Activated naive CD8-positive, alpha-beta T cell treated with anti-CD3 and anti-CD28 coated beads, Interleukin-2, amount 50 U/mL, for 24 hours (primary cell): ENCODE results near the gene TBC1D25.

ENCODE experiments used
- ATAC-seq: fragments of 150-1000 bp; cut with Tn5 transposase; one replicate; pipeline ENCODE4 v1.10.0; 2021
- DNase-seq: peaks from one replicate; pipeline ENCODE4 v3.0.0; 2021
- H3K27ac Mint-ChIP-seq: one replicate; pipeline ENCODE4 v1.8.0; 2021; ENCODE audit warnings: mild to moderate bottlenecking, mixed read lengths
- H3K27me3 Mint-ChIP-seq: one replicate; pipeline ENCODE4 v1.8.0; 2021; ENCODE audit warnings: mixed read lengths
- H3K36me3 Mint-ChIP-seq: one replicate; pipeline ENCODE4 v1.8.0; 2021; ENCODE audit warnings: low read depth, mixed read lengths
- H3K4me1 Mint-ChIP-seq: one replicate; pipeline ENCODE4 v1.8.0; 2021; ENCODE audit warnings: mixed read lengths
- H3K4me3 Mint-ChIP-seq: one replicate; pipeline ENCODE4 v1.8.0; 2021; ENCODE audit warnings: mild to moderate bottlenecking, moderate library complexity, mixed read lengths
- H3K9me3 Mint-ChIP-seq: one replicate; pipeline ENCODE4 v1.8.0; 2021; ENCODE audit warnings: mixed read lengths

The TBC1D25 gene

DNA sequence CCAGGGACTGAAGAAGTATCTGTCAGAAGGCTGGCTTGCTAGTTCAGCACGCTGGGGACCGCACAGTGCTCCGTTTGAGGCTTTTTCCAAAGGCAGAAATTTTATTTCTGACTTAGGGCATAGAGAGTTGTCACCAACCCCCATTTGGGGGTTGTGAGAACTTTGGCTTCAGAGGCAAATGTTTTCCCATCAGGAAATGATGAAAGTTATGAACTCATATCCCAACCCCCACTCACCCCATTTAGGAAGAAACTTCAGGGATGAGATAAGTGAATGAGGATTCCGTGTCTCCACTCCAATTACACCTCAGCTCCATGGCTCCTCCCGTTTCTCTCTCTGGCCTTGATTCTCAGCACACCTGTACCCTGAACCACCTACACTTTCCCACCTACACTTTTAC, 53.5 kb downstream of the TBC1D25 start:
- Mint-ChIP-seq H3K4me1 (peaks cover 7% of the 10 kb centered on the region), H3K36me3 (peaks cover 4% of the 10 kb centered on the region), H3K27ac (no peak overlapping the region), H3K9me3 (no peaks in the 10 kb centered on the region), H3K27me3 (peaks cover under 1% of the 10 kb centered on the region), H3K4me3 (no peak overlapping the region)
- DNase-seq (no peak), ATAC-seq (no peak)

DNA sequence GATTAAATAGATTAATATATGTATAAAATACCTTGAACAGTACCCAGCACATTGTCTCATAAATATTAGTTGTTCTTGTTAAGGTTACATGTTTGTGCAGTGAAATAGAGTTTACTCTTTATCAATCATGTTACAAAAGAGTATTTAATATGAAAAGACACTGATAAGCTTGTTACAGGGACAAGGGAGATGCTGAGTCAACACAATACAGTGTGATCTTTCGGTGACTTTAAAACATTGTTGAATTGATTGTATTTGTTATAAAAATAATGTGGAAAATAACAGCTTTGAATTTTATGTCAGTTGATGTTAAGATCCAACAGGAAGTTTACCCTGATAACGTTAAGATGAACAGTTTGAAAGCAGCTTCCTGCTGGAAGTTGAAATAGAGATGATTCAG, 56.4 kb downstream of the TBC1D25 start:
- H3K4me3 Mint-ChIP-seq, result no peak overlapping the region
- DNase-seq (no peak), ATAC-seq (no peak)
- H3K36me3 Mint-ChIP-seq, result peaks cover 5% of the 10 kb centered on the region
- H3K27ac Mint-ChIP-seq, result no peak overlapping the region
- peaks cover 2% of the 10 kb centered on the region for H3K27me3 Mint-ChIP-seq
- H3K4me1 Mint-ChIP-seq, result peaks cover 13% of the 10 kb centered on the region
- no peaks in the 10 kb centered on the region for H3K9me3 Mint-ChIP-seq

DNA sequence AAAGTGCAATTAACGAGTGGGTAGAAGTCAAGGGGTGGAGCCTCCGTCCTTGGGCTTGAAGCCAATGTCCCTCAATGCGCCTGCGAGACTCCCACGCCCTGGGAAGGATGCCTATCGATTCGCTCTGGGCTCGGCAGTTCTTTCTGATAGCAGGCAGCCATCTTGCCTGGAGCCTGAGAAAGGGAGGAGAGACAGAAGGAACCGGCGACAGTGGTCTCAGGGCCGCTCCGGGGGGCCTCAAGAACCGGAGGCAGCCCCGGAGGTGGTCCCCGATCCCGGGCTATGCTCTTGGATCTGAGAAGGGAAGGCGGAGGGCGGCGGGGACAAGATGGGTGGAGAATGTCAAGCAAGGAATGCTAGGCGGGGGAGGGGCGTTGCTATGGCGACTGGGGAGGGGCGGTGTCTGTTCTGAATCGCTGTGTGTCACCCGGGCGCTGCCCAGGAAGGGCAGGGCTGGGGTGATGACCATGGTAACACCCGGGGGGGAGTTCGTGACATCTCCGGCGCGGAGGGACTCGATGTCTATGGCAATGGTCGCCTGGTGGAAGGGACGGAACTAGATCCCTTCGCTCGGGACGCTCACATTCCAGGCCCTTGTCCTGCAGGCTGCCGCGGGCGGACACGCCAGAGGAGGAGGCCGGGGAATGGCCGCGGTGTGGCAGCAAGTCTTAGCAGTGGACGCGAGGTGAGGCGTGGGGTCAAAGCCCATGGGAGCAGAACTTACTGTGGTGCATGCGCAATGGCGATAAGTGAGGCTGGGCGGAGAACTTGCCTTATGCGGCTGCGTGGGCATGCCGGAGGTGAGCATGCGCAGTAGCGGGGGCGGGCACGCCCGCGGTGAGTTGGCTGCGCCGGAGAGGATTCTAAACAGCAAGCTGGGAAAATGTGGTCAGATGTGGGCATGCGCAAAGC, 58.1 kb downstream of the TBC1D25 start, which contains the start of gene WDR13:
Gene WDR13, plus strand, starts transcription at position 140 of the 912 bp plus-strand sequence. Its CDS starts 505 bp downstream, at position 645.
- peak within 1 kb of the TSS; percentile 99 for H3K4me3 Mint-ChIP-seq
- H3K27ac Mint-ChIP-seq, result peak within 1 kb of the TSS; percentile 99
- H3K9me3 Mint-ChIP-seq, result no peaks in the 10 kb centered on the region
- DNase-seq (peak; percentile 88), ATAC-seq (peak; percentile 89)
- peaks cover 2% of the 10 kb centered on the region for H3K27me3 Mint-ChIP-seq
- H3K4me1 Mint-ChIP-seq, result peaks cover 13% of the 10 kb centered on the region
- H3K36me3 Mint-ChIP-seq, result peaks cover 10% of the 10 kb centered on the region

DNA sequence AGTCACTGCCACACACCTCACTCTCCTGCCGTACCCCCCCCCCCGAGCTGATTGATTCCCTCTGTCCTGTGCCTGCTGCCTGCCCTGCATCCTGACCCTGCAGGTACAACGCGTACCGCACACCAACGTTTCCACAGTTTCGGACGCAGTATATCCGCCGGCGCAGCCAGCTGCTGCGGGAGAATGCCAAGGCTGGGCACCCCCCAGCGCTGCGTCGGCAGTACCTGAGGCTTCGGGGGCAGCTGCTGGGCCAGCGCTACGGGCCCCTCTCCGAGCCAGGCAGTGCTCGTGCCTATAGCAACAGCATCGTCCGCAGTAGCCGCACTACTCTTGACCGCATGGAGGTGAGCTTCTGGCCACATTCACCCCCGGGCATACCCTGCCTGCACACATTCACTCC, 59.1 kb downstream of the TBC1D25 start:
- Mint-ChIP-seq H3K36me3 (peaks cover 13% of the 10 kb centered on the region), H3K4me1 (peaks cover 13% of the 10 kb centered on the region), H3K27me3 (peaks cover 2% of the 10 kb centered on the region), H3K27ac (peak overlapping the region; percentile 99), H3K9me3 (no peaks in the 10 kb centered on the region), H3K4me3 (peak overlapping the region; percentile 99)
- no peak for DNase-seq
- no peak for ATAC-seq

DNA sequence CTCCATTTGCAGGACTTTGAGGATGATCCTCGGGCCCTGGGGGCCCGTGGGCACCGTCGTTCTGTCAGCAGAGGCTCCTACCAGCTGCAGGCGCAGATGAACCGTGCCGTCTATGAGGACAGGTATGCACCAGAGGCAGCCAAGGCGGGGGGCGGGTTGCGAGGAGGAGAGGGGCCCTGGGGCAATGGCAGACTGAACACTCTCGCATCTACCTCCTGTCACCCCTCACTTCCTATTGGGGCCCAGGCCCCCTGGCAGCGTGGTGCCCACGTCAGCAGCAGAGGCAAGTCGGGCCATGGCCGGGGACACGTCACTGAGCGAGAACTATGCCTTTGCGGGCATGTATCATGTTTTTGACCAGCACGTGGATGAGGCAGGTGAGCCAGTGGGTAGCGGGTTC, 59.8 kb downstream of the TBC1D25 start:
- Mint-ChIP-seq H3K27ac (no peak overlapping the region), H3K36me3 (peaks cover 13% of the 10 kb centered on the region), H3K4me1 (peaks cover 13% of the 10 kb centered on the region), H3K9me3 (no peaks in the 10 kb centered on the region), H3K27me3 (peaks cover 2% of the 10 kb centered on the region), H3K4me3 (no peak overlapping the region)
- DNase-seq, result no peak
- no peak for ATAC-seq

DNA sequence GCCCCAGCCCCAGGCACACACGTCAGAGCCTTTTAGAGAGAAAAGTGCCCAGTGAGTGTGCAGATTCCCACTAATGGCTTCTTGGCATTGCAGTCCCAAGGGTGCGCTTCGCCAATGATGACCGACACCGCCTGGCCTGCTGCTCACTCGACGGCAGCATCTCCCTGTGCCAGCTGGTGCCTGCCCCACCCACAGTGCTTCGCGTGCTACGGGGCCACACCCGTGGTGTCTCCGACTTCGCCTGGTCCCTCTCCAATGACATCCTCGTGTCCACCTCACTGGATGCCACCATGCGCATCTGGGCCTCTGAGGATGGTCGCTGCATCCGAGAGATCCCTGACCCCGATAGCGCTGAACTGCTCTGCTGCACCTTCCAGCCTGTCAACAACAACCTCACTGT, 60.7 kb downstream of the TBC1D25 start:
- ATAC-seq (no peak), DNase-seq (no peak)
- H3K9me3 Mint-ChIP-seq, result no peaks in the 10 kb centered on the region
- H3K27ac Mint-ChIP-seq, result no peak overlapping the region
- H3K27me3 Mint-ChIP-seq, result peaks cover 2% of the 10 kb centered on the region
- H3K36me3 Mint-ChIP-seq, result peaks cover 14% of the 10 kb centered on the region
- H3K4me1 Mint-ChIP-seq, result peaks cover 13% of the 10 kb centered on the region
- no peak overlapping the region for H3K4me3 Mint-ChIP-seq

DNA sequence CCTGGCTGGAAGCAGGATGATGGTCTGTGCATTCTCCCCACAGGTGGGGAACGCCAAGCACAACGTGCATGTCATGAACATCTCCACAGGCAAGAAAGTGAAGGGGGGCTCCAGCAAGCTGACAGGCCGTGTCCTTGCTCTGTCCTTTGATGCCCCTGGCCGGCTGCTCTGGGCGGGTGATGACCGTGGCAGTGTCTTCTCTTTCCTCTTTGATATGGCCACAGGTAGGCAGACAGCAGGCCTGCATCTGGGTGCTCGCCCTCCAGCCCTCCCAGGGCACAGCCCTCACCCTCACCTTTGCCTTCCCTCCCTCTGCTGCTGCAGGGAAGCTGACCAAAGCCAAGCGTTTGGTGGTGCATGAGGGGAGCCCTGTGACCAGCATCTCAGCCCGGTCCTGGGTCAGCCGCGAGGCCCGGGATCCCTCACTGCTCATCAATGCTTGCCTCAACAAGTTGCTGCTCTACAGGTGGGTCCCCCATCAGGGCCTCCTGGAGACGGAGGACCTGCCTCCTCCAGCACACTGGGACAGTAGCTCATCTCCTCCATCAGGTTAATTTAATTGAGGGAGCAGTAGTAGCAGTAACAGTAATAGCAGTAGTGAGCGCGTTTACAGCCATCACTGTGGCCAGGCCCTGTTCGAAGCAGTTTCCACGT, 62.4 kb downstream of the TBC1D25 start:
- H3K4me1 Mint-ChIP-seq, result peaks cover 13% of the 10 kb centered on the region
- H3K9me3 Mint-ChIP-seq, result no peaks in the 10 kb centered on the region
- ATAC-seq (no peak), DNase-seq (no peak)
- no peak overlapping the region for H3K4me3 Mint-ChIP-seq
- peaks cover 2% of the 10 kb centered on the region for H3K27me3 Mint-ChIP-seq
- no peak overlapping the region for H3K27ac Mint-ChIP-seq
- peaks cover 14% of the 10 kb centered on the region for H3K36me3 Mint-ChIP-seq

DNA sequence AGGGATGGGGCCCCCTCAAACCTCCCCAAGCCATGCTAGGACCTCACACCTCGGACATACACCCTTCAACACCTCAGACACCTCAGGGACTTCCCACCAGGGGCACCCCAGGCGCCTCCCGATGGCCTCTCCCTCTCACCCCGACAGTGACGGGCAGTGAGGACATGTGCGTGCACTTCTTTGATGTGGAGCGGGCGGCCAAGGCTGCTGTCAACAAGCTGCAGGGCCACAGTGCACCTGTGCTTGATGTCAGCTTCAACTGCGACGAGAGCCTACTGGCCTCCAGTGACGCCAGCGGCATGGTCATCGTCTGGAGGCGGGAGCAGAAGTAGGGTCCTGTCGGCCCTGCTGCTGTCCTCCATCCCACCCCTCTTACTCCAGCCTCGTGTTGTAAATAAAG, 65.2 kb downstream of the TBC1D25 start:
- ATAC-seq (no peak), DNase-seq (no peak)
- Mint-ChIP-seq H3K4me1 (no peaks in the 10 kb centered on the region), H3K9me3 (no peaks in the 10 kb centered on the region), H3K4me3 (no peak overlapping the region), H3K27me3 (no peaks in the 10 kb centered on the region), H3K27ac (no peak overlapping the region), H3K36me3 (peaks cover 9% of the 10 kb centered on the region)

DNA sequence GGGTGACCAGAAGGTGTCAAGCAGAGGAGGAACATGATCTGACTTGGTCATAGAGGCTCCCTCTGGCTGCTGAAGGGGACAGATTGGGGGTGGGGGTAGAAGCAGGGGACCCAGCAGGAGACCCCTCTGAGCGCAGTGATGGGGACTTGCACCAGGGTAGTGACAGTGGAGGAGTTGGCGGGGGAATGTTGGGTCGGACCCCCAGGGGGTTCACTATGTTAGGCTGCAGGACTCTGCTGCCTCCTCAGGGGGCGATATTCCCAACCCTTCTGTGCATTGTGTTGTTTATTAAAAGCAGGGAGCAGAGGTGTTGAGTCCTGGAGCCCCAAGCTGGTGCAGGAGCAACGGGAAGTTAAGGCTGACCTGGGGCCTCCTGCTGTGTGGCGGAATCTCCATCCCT, 66.6 kb downstream of the TBC1D25 start:
- ATAC-seq (no peak), DNase-seq (no peak)
- H3K27me3 Mint-ChIP-seq, result no peaks in the 10 kb centered on the region
- H3K36me3 Mint-ChIP-seq, result peaks cover 8% of the 10 kb centered on the region
- no peaks in the 10 kb centered on the region for H3K9me3 Mint-ChIP-seq
- H3K4me3 Mint-ChIP-seq, result no peak overlapping the region
- no peaks in the 10 kb centered on the region for H3K4me1 Mint-ChIP-seq
- no peak overlapping the region for H3K27ac Mint-ChIP-seq

DNA sequence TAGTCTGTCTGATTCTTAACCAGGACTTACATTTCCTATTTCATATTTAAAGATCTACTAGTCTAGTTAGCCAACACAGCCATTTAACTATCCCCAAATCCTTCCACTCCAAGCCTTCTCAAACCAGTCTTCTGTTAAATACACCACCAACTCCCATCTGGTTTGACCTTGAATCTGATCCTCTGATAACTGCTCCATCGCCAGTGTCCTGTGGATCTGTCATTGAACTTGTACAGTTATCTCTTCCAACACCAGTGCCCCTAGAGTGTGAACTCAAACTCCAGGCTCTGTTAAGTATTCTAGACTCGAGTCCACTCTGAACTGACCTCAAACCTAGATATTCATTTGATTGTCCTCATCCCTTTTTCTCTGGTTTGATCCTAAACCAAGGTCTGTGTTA, 72.2 kb downstream of the TBC1D25 start:
- no peak for DNase-seq
- no peaks in the 10 kb centered on the region for H3K36me3 Mint-ChIP-seq
- no peak for ATAC-seq
- no peak overlapping the region for H3K27ac Mint-ChIP-seq
- H3K4me3 Mint-ChIP-seq, result no peak overlapping the region
- no peaks in the 10 kb centered on the region for H3K9me3 Mint-ChIP-seq
- no peaks in the 10 kb centered on the region for H3K4me1 Mint-ChIP-seq
- H3K27me3 Mint-ChIP-seq, result no peaks in the 10 kb centered on the region
